Loucy (cell line): ENCODE results near the gene SPECC1.

Experiments used
- CTCF ChIP-seq: fragments of 200-600 bp; sonication (generic); conservative IDR thresholded peaks from 2 replicates; pipeline ENCODE4 v1.5.1; 2014; ENCODE audit warnings: mild to moderate bottlenecking, antibody characterized with exemption, low read length
- EZH2phosphoT487 ChIP-seq: fragments of 200-600 bp; IDR thresholded peaks from 2 replicates; pipeline ENCODE4 v1.6.1; 2018; ENCODE audit warnings: antibody characterized with exemption, mild to moderate bottlenecking, moderate library complexity, borderline replicate concordance

- TF ChIP-seq CTCF (no peak), EZH2phosphoT487 (no peak)
Observed at GRCh38 chr17:20300436-20300934, 291.3 kb downstream of the SPECC1 start.
